Measurements from ENCODE around the gene MEI4.
"Not testable (repeated sequence)": the region's sequence is repeated elsewhere in the genome, so short reads cannot be mapped to it uniquely, and the experiment has no call there.

MEI4 gene

DNA sequence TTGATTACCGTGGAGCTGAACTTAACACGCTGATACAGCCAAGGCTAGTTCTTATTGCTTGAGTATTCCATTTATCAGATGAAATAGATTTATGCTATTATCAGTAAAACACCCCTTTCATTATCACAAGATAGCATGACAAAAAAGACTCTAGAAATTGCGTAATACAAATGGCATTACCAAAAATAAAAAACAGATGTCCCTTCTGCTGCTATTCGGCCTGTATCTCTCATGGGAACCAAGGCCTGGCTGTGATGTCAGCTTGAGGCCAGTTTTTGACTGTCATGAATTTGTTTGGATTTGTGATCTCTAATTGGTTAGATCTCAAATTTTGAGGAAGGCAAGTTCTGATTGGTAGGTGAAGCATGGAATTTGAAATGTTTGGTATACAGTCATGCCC lies 25.2 kb downstream of the MEI4 start:
- DNase-seq (ENCODE audit: low spot score) = no peak

- DNase-seq (ENCODE audit: low spot score) = no peak
Observed at GRCh38 chr6:77683515-77683914, 30.7 kb downstream of the MEI4 start.

DNA sequence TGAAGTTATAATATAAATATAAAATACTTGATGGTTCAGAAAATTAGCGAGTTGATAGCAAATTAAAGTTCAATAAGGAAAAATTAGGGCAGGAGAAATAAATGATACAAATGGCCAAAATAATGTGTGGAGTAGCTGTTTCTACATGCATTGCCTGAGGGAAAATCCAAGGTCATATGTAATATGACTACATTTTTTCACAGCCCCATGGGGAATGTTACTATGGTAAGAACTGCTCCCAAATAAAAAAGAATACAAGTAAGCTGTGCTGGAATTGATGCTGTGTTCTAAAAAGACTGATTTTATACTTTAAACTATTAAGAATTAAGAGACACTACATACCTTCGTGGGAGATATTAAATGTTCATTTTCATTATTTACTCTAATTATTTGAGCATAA lies 34.1 kb downstream of the MEI4 start:
- no peak for DNase-seq (ENCODE audit: low spot score)

DNA sequence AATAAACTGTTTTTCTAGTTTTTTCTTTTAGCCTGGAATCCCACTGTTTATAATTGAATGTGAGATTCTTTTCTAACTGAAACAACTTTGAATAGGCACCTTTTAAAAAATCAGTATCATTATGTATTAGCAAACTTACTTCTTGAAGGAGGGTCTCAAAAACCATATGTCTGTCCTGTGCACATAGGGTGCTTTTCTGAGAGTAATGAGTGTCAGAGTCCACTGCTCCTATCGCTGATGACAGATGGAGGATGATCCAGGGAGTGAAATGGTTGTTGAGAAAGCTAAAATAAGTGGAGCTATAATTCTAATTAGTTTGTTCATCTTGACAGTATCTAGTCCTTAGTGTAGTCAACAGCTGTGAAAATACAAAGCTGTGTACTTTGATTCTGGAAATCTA lies 35.8 kb downstream of the MEI4 start:
- no peak for DNase-seq (ENCODE audit: low spot score)

GRCh38 chr6:77700095-77700494 lies 47.3 kb downstream of the MEI4 start:
- not testable (repeated sequence) for DNase-seq (ENCODE audit: low spot score)

GRCh38 chr6:77707603-77708002 lies 54.8 kb downstream of the MEI4 start:
- DNase-seq (ENCODE audit: low spot score) = no peak

DNA sequence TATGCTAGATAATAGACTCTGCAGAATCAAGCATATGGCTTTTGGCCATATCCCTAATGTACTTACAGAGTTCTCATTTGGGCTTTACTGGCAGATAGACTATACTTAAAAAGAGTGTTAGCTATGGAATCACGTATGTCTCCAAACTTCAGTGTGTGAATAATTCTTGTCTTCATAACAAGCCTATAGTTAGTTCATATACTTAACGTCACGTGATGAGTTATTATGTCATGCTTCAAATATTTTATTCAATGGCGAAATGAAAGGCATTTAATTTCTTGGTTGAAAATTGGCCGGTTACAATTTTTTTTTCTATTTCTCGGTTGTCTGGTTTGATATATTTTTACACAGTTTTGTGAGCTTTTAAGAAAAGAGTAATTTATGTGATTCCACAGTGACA lies 62.7 kb downstream of the MEI4 start:
- no peak for DNase-seq (ENCODE audit: low spot score)

DNA sequence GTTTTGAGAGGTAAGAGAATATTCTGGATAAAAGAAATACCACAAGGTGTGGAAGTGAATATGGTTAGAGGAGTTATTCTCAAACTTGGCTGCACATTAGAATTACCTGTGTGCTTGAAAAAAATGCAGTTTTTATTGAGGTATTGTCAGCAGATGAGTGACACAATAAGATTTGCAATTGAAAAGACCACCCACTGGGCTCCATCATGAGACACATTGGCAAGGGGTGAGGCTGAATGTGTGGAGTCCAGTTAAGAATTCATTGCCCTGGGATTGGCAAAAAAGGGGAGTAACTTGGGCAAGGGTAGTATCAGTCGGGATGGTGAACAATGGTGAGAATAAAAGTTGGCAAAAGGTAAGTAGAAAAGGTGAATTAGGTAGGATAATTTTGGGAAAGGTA lies 63.5 kb downstream of the MEI4 start:
- no peak for DNase-seq (ENCODE audit: low spot score)

GRCh38 chr6:77736010-77736409 lies 83.2 kb downstream of the MEI4 start:
- not testable (repeated sequence) for DNase-seq (ENCODE audit: low spot score)

DNA sequence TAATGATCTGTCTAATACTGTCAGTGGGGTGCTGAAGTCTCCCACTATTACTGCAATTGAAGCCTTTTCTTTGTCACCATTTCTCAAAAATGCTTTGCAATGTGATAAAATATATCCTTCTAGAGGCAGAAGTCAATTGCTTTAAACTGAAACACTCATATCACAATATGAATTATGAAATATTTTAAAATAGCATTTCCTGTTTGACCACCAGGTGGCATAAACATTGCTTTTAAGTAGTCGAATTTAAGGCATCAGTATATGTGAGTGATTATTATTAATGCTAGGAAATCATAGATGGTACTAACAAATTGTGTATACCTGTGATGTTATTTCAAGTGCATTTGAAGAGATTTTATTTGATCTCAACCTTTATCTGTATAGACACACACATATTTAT lies 87.5 kb downstream of the MEI4 start:
- peak; percentile 15 for DNase-seq (ENCODE audit: low spot score)

DNA sequence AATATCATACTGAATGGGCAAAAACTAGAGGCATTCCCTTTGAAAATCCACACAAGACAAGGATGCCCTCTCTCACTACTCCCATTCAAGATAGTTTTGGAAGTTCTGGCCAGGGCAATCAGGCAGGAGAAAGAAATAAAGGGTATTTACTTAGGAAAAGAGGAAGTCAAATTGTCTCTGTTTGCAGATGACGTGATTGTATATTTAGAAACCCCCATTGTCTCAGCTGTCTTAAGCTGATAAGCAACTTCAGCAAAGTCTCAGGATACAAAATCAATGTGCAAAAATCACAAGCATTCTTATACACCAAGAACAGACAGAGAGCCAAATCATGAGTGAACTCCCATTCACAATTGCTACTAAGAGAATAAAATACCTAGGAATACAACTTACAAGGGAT lies 99.3 kb downstream of the MEI4 start:
- not testable (repeated sequence) for DNase-seq (ENCODE audit: low spot score)

DNA sequence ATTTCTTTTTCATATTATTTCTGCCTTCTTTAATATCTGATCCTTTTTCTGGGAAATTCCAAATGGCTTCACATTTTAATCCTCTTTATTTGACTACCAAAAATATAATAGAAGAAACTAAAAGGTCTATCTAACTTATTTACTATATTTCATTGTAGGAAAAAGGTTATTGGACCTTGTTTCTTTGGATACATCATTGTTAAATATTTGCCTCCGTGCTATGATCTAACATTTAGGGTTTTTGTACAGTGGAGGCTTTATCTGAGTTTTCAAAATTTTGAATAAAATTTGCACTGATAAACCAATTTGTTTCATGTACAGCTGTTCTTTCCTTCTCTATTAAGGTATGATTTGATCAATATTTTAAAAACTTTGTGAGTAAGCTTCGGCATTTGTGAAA lies 109.5 kb downstream of the MEI4 start:
- no peak for DNase-seq (ENCODE audit: low spot score)

DNA sequence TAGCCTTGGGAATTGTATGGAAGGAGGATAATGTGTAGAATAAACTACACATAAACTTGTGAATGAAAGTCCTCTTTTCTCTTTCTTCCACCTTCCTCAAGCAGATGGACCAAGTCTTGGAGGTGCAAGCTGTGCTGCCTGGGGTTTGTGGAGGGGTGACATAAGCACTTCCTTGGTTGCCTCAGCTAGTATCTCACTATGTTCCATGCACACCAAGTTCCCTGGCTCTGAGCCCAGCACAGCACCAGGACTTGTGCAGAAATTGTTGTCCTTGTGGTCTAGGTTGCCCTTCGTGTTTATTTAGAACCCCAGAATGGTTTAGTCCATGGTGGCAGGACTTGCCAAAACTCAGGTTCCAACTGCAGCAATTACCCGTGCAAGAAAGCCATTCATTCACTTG lies 110.3 kb downstream of the MEI4 start:
- DNase-seq (ENCODE audit: low spot score) = no peak

DNA sequence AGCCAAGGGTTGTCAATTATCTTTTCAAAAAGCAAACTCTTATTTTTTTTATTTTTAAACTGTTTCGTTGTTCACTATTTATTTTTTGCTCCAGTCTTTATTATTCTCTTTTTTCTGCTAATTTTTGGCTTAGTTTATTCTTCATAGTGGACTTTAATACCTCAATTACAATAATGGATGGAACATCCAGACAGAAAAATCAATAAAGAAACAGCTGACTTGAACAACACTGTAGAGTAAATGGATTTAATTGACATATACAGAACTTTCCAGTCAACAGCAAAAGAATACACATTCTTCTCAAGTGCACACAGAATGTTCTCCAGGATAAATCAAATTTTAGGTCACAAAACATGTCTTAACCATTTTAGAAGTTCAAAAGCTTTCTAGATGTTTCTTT lies 111.5 kb downstream of the MEI4 start:
- no peak for DNase-seq (ENCODE audit: low spot score)

GRCh38 chr6:77773157-77773822 lies 120.5 kb downstream of the MEI4 start:
- no peak for DNase-seq (ENCODE audit: low spot score)

- DNase-seq (ENCODE audit: low spot score) = no peak
Observed at GRCh38 chr6:77774457-77774856, 121.6 kb downstream of the MEI4 start.

- DNase-seq (ENCODE audit: low spot score) = no peak
Observed at GRCh38 chr6:77776441-77776840, 123.6 kb downstream of the MEI4 start.

DNA sequence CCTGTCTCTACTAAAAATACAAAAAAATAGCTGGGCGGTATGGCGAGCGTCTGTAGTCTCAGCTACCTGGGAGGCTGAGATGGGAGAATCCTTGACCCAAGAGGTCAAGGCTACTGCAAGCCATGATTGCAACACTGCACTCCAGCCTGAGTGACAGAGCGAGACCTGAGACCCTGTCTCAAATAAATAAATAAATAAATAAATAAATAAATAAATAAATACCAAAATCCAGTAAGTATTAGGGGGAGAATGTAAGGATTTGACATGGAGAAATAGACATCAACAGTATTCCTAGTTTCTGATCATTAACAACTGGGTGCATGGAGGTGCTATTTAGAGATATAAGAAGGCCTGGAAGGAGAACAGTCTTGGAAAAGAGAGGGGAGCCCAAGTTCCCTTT lies 125.7 kb downstream of the MEI4 start:
- no peak for DNase-seq (ENCODE audit: low spot score)

DNA sequence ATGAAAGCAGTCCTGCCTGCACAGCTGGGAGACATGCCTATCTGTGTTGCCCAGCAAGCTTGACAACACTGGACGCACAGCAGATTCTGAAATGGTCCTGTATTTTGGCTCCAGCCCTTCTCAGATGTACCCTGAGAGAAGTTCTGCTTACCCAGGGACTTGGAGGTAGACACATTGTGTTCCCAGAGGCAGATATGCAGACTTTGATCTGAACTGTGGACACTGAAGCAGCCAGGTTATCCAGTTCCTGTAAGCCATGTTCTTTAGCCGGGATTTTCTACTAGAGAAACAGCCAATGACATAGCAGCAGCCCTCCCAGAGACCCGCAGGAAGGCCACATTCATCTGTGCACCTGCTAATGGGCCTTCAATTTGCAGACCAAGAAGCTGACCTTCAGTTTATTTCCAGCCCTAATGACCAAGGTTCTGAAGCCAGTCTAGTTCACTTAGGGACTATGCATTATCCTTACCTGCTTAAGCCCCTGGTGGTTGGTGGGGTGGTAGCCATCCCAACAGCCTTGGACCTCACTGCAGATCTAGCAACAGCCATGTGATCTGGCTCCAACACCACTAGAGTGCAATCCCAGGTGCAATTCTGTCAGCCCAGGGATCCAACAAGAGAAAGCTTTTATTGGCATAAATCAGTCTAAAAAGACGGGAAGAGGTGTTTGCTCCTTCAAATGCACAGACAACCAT lies 134.2 kb downstream of the MEI4 start:
- peak; percentile 6 for DNase-seq (ENCODE audit: low spot score)

DNA sequence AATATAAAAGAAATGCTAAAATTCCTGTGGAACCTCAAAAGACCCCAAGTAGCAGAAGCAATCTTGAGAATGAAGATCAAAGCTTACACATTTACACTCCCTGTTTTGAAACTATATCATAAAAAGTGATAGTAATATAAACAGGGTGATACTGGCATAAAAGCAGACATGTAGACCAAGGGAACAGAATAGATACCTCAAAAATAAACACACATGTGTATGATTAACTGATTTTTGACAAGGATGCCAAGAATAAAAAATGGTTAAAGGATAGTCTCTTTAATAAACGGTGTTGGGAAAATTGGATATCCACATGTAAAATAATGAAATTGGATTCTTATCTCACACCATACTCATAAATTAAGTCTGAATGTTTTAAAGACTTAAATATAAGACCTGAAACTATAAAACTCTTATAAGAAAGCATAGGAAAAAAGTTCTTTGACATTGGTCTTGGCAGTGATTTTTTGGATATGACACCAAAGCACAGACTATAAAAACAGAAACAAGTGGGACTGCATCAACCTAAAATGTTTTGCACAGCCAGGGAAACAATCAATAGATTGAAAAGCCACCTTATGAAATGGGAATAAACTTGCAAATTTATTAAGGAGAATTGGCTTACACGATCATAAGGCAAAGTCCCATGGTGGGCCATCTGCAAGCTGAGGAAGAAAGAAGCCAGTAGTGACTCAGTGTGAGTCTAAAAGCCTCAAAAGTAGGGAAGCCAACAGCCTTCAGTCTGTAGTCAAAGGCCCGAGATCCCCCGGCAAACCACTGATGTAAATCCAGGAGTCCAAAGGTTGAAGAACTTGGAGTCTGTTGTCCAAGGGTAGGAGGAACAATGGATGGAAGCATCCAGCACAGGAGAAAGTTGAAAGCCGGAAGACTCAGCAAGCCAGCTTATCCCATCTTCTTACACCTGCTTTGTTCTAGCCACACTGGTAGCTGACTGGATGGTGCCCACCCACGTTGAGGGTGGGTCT lies 144.3 kb downstream of the MEI4 start:
- DNase-seq (ENCODE audit: low spot score) = no peak

GRCh38 chr6:77812304-77812703 lies 159.5 kb downstream of the MEI4 start:
- DNase-seq (ENCODE audit: low spot score) = no peak

DNA sequence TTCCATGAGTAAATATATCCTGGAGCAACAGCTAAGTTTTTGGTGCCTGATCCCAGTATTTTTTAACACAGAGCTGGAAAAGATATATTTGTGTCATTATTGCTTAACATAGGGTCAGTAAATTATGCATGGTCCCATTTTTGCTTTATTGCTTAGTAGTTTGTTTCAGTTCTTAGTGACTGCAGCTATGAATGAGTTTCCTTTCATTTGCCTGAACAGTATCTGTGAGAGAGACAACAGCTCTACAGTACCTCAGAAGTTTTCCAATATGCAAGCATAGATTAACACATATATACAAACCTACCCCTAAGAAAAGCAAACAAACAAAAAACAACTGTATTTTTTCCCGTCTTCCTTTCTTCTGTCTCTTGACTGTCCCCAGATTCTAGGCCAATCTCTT lies 160.3 kb downstream of the MEI4 start:
- no peak for DNase-seq (ENCODE audit: low spot score)

- no peak for DNase-seq (ENCODE audit: low spot score)
Observed at GRCh38 chr6:77814119-77814518, 161.3 kb downstream of the MEI4 start.
